Tibial nerve (tissue), 4 donors: ENCODE results near the gene WSCD2. TPM values are rescaled to one million over a fixed set of nuclear protein-coding genes. Genes with fewer than 3 reads are reported as not detected.

Experiments used
- DNase-seq, 2 donors: peaks; one replicate each; pipeline ENCODE4 v3.0.0-alpha.2; 2019; ENCODE audit warnings: low spot score in 2 of 2
- H3K27ac ChIP-seq, 4 donors: fragments of 200-600 bp; sonication (generic) in 3 of 4; one replicate each; pipeline ENCODE4 v1.5.1; 2017 to 2019; ENCODE audit warnings: mild to moderate bottlenecking in 1 of 4
- H3K27me3 ChIP-seq, 2 donors: fragments of 200-600 bp; sonication (generic) in 1 of 2; one replicate each; pipeline versions ENCODE4 v1.5.1 to v1.6.0; 2017 to 2019
- H3K36me3 ChIP-seq, 3 donors: fragments of 200-600 bp; sonication (generic); one replicate each; pipeline ENCODE4 v1.5.1; 2018 to 2019
- H3K4me1 ChIP-seq, 4 donors: fragments of 200-600 bp; sonication (generic) in 3 of 4; one replicate each; pipeline ENCODE4 v1.5.1; 2017 to 2019
- H3K4me3 ChIP-seq, 4 donors: fragments of 200-600 bp; sonication (generic) in 3 of 4; one replicate each; pipeline ENCODE4 v1.5.1; 2017 to 2019; ENCODE audit warnings: mild to moderate bottlenecking in 1 of 4, moderate library complexity in 1 of 4
- H3K9me3 ChIP-seq, 4 donors: fragments of 200-600 bp; sonication (generic) in 3 of 4; one replicate each; pipeline ENCODE4 v1.5.1; 2017 to 2019
- CTCF ChIP-seq, 5 experiments: fragments of 200-600 bp in 3 of 5; fragments of 450-650 bp in 2 of 5; sonication (generic) in 3 of 5; IDR thresholded peaks; one replicate each; pipeline ENCODE4 v1.5.1; 2016 to 2019; ENCODE audit warnings: antibody characterized with exemption in 5 of 5, mild to moderate bottlenecking in 3 of 5, moderate library complexity in 2 of 5
- EP300 ChIP-seq, 2 donors: sonication (generic); formaldehyde crosslinking; IDR thresholded peaks; one replicate each; pipeline ENCODE4 v1.6.1; 2017; ENCODE audit warnings: antibody characterized with exemption in 2 of 2, mild to moderate bottlenecking in 1 of 2
- POLR2A ChIP-seq, 2 donors: fragments of 450-650 bp; IDR thresholded peaks; one replicate each; pipeline ENCODE4 v1.6.1; 2017; ENCODE audit warnings: antibody characterized with exemption in 2 of 2, mild to moderate bottlenecking in 2 of 2, moderate library complexity in 2 of 2
- WGBS, 2 donors: methylation state at CpG; one replicate each; pipeline ENCODE4 v1.1.5; 2018; 5-methylcytosine and 5-hydroxymethylcytosine counted together
- total RNA-seq, 4 donors: library from RNA; depleted of rRNA; stranded (reverse); fragments of >200 nt; gene quantifications; one replicate each; pipeline ENCODE4 v1.1.0, GENCODE V29; 2016

WSCD2 gene
- total RNA-seq, 4 donors from 2014 or later: 4.2 to 38.9 (median 20.8) TPM

- peaks cover 0 to 5% (median 0%) of the 10 kb centered on the region in 4 donors for H3K9me3 ChIP-seq
- H3K27me3 ChIP-seq: no peaks in the 10 kb centered on the region
- H3K27ac ChIP-seq: no peak overlapping the region
- 78 to 79% methylated on average over 6 of the region's 6 CpGs for WGBS, 2 donors
- no peak for DNase-seq
- no peaks in the 10 kb centered on the region for H3K4me1 ChIP-seq
- no peak overlapping the region for H3K4me3 ChIP-seq
- H3K36me3 ChIP-seq: no peaks in the 10 kb centered on the region
- no peak for TF ChIP-seq CTCF (IDR thresholded peaks at IDR 0.05)
- no peak for TF ChIP-seq POLR2A (IDR thresholded peaks at IDR 0.05)
- TF ChIP-seq EP300 (IDR thresholded peaks at IDR 0.05): no peak
Observed at GRCh38 chr12:108174641-108175040, 45.6 kb downstream of the WSCD2 start.

GRCh38 chr12:108175310-108175709 is 46.2 kb downstream of the WSCD2 start:
- 36 to 44% methylated on average over 4 of the region's 4 CpGs for WGBS, 2 donors
- Histone ChIP-seq H3K4me3 (no peak overlapping the region), H3K9me3 (peaks cover 0 to 5% (median 0%) of the 10 kb centered on the region in 4 donors), H3K27ac (no peak overlapping the region), H3K4me1 (no peaks in the 10 kb centered on the region), H3K27me3 (no peaks in the 10 kb centered on the region), H3K36me3 (no peaks in the 10 kb centered on the region)
- TF ChIP-seq CTCF (IDR thresholded peaks at IDR 0.05) (no peak), POLR2A (IDR thresholded peaks at IDR 0.05) (no peak), EP300 (IDR thresholded peaks at IDR 0.05) (no peak)
- DNase-seq: no peak

DNA sequence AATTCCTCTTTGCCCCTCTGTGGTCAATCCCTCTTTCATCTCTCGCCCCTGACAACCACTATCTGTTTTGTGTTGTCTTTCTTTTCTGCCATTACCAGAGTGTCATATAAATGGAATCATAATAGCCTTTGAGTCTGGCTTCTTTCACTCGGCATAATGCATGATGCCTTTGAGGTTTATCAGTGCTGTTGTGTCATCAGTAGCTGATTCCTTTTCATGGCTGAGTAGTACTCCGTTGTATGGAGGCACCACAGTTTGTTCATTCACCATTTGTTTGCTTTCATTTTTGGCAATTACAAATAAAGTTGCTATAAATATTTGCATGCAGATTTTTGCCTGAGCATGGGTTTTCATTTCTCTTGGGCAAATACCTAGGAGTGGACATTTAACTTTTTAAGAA is 47.2 kb downstream of the WSCD2 start:
- Histone ChIP-seq H3K4me1 (no peaks in the 10 kb centered on the region), H3K9me3 (peaks cover 0 to 5% (median 0%) of the 10 kb centered on the region in 4 donors), H3K36me3 (no peaks in the 10 kb centered on the region), H3K27me3 (no peaks in the 10 kb centered on the region), H3K27ac (no peak overlapping the region), H3K4me3 (no peak overlapping the region)
- WGBS, 2 donors: 88 to 90% methylated on average over 3 of the region's 3 CpGs
- TF ChIP-seq POLR2A (IDR thresholded peaks at IDR 0.05) (no peak), EP300 (IDR thresholded peaks at IDR 0.05) (no peak), CTCF (IDR thresholded peaks at IDR 0.05) (no peak)
- no peak for DNase-seq

DNA sequence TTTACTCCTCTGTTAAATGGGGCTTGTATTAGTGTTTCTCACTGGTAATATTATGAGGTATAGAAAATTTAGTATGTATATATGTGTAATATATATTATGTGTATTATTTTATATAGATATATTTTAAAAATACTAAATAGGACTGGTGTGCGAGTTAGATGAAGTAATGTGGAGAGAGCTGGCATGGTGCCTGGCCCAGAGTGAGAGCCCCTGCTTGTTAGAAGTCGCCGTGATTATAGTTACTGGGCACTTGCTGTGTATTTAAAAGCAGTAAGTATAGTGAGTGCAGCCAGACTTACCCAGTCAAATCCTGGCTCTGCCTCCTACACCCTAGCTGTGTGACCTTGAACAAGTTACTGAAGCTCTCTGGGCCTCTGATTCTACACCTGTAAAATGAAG is 48.0 kb downstream of the WSCD2 start:
- Histone ChIP-seq H3K36me3 (no peaks in the 10 kb centered on the region), H3K27me3 (no peaks in the 10 kb centered on the region), H3K9me3 (peaks cover 0 to 5% (median 0%) of the 10 kb centered on the region in 4 donors), H3K4me3 (no peak overlapping the region), H3K4me1 (no peaks in the 10 kb centered on the region), H3K27ac (no peak overlapping the region)
- DNase-seq: no peak
- TF ChIP-seq CTCF (IDR thresholded peaks at IDR 0.05): no peak
- TF ChIP-seq EP300 (IDR thresholded peaks at IDR 0.05): no peak
- WGBS, 2 donors: 90 to 92% methylated on average over 3 of the region's 3 CpGs

DNA sequence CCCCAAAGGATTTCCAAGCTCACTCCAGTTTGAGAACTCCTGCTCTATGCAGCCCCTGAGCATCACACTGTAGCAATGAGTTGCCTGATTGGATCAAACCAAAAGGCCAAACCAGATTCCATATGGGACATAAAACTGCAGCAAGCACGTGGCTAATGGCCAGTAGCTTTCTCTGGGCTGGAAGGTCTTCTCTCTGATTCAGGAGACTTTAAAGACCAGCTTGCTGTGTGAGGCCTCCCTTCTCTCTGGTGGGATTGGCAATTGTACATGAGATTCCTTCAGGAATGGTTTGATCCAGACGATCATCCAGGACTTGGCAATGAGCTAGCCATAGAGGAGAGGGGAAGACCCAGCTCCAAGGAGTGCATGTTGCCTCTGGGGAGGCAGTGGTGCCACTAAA is 50.2 kb downstream of the WSCD2 start:
- no peak for TF ChIP-seq CTCF (IDR thresholded peaks at IDR 0.05)
- no peak for TF ChIP-seq EP300 (IDR thresholded peaks at IDR 0.05)
- TF ChIP-seq POLR2A (IDR thresholded peaks at IDR 0.05): no peak
- H3K4me3 ChIP-seq: no peak overlapping the region
- H3K27me3 ChIP-seq: no peaks in the 10 kb centered on the region
- H3K27ac ChIP-seq: no peak overlapping the region
- no peak for DNase-seq
- peaks cover 0 to 5% (median 0%) of the 10 kb centered on the region in 4 donors for H3K9me3 ChIP-seq
- no peaks in the 10 kb centered on the region for H3K36me3 ChIP-seq
- 43 to 48% methylated on average over 2 of the region's 2 CpGs for WGBS, 2 donors
- no peaks in the 10 kb centered on the region for H3K4me1 ChIP-seq
